AG04450 (cell line): ENCODE measurements around the gene PAX2. TPM values are rescaled to one million over a fixed set of nuclear protein-coding genes. Genes with fewer than 3 reads are reported as not detected.

ENCODE experiments used
- CTCF ChIA-PET: fragments of 300-600, 350-600 bp; formaldehyde crosslinking; extraction: SDS; loops from one replicate; lab custom pipeline; 2022; ENCODE audit warnings: antibody characterized with exemption, inconsistent platforms; lab: Charles Lee
- POLR2A ChIA-PET: fragments of 350-600 bp; formaldehyde crosslinking; extraction: SDS; loops from one replicate; lab custom pipeline; 2021; ENCODE audit warnings: antibody characterized with exemption, inconsistent platforms; lab: Yijun Ruan, JAX
- DNase-seq: peaks from one replicate; pipeline ENCODE4 v3.0.0-alpha.2; 2011; ENCODE audit warnings: low read depth, low spot score
- H3K27ac ChIP-seq: one replicate; pipeline ENCODE4 v1.5.1; 2012; ENCODE audit warnings: low read depth, low read length, control low read depth
- H3K27me3 ChIP-seq: one replicate; pipeline ENCODE4 v1.6.0; 2012; ENCODE audit warnings: low read length; ENCODE audit not compliant: control insufficient read depth, insufficient read depth
- H3K4me3 ChIP-seq: 2 replicates; pipeline ENCODE4 v1.5.1; 2011; ENCODE audit warnings: mild to moderate bottlenecking, low read depth, low read length, control low read depth
- H3K9me3 ChIP-seq: 2 replicates; pipeline ENCODE4 v1.5.1; 2012; ENCODE audit warnings: low read length; ENCODE audit not compliant: control insufficient read depth, insufficient read depth
- CTCF ChIP-seq: IDR thresholded peaks from 2 replicates; pipeline ENCODE4 v1.5.1; 2011; ENCODE audit warnings: low read depth, low read length, control low read depth, inconsistent platforms
- polyA plus RNA-seq: library from polyadenylated mRNA; depleted of rRNA; stranded (reverse); fragments of >200 nt; gene quantifications from 2 replicates; pipeline ENCODE4 v1.2.3, GENCODE V29; 2011

Gene PAX2
- polyA plus RNA-seq, 1 experiment: not detected

DNA sequence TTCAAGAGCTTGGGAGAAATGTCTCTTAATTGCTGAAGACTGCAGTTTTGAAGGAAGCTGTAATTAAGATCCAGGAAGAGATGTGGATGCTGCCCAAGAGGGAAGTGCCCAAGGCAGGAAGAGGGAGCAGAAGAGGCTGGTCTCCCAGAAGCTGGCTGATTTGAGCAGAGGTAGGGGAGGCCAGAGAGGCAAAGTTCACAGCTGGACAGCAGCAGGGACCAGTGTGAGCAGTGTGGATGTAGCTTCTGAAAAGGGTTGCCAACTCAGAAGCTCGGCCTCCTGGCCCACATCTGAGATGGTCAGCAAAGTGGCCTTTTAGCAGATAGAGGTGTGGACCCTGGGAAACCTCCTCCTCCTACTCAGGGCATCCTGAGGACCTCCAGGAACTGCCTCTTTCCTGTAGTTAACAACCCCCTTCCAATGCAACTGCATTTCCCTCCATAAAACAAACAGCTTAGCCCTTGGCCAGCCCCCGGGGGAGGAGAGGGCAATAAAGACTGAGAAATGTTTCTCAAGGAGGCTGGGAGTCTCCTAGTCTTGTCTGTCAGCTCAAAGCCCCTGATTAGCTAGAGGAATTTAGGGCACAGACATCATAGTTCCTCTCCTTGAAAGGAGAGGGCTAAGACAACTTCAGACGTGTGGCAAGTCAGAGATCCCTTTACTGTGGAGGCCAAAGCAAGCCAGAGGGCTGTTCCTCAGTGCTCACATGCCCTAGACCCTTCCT is 69.5 kb downstream of the PAX2 start:
- POLR2A ChIA-PET: no interaction called here
- Histone ChIP-seq H3K9me3 (no peaks in the 10 kb centered on the region), H3K4me3 (no peak overlapping the region), H3K27me3 (peaks cover 48% of the 10 kb centered on the region), H3K27ac (no peak overlapping the region)
- no peak for DNase-seq
- CTCF ChIA-PET: no interaction called here
- no peak for TF ChIP-seq CTCF

DNA sequence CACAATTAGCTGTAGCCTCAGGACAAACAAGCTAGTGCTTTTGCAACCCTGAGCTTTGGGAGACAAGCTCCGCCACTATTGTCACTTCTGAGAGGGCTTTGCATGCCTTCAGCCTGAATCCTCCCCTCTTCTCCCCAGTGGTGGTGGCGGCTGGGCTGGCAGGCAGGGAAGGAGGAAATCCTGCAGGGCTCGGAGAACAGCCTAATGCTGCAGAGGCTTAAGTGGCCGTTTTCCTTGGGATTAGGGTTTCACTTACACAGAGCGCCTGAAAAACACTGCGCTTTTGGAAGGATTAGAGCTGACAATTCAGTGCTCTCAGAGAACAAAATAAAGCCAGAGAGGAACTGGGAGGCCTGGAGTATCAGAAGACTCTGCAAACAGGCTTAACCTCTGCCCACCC is 71.3 kb downstream of the PAX2 start:
- POLR2A ChIA-PET: no interaction called here
- Histone ChIP-seq H3K9me3 (no peaks in the 10 kb centered on the region), H3K27me3 (peaks cover 49% of the 10 kb centered on the region), H3K27ac (no peak overlapping the region), H3K4me3 (no peak overlapping the region)
- CTCF ChIA-PET: no interaction called here
- TF ChIP-seq CTCF: no peak
- no peak for DNase-seq

- H3K4me3 ChIP-seq: no peak overlapping the region
- H3K9me3 ChIP-seq: no peaks in the 10 kb centered on the region
- no peak overlapping the region for H3K27ac ChIP-seq
- no peak for TF ChIP-seq CTCF
- DNase-seq: no peak
- POLR2A ChIA-PET: no interaction called here
- CTCF ChIA-PET: no interaction called here
- H3K27me3 ChIP-seq: peaks cover 49% of the 10 kb centered on the region
These were observed 72.0 kb downstream of the PAX2 start for GRCh38 chr10:100817268-100817839.

DNA sequence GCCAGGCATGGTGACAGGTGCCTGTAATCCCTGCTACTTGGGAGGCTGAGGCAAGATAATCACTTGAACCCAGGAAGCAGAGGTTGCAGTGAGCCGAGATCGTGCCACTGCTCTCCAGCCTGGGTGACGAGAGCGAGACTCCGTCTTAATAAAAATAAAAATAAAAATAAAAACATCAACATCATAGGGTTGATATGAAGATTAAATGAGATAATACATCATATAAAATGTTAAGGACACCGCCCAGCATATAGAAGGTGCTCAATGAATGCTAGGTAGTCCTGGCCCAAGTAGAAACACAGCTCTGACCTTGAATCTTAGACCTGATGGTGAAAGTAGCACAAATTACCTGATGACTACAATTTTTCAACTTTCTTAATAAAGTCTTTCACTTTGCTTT is 74.0 kb downstream of the PAX2 start:
- no peak for DNase-seq
- ChIA-PET POLR2A (no interaction called here), CTCF (no interaction called here)
- TF ChIP-seq CTCF: no peak
- H3K27ac ChIP-seq: no peak overlapping the region
- H3K27me3 ChIP-seq: peaks cover 55% of the 10 kb centered on the region
- H3K4me3 ChIP-seq: no peak overlapping the region
- no peaks in the 10 kb centered on the region for H3K9me3 ChIP-seq

- no peak for TF ChIP-seq CTCF
- Histone ChIP-seq H3K9me3 (no peaks in the 10 kb centered on the region; the same call in 1 of the 2 replicates), H3K27me3 (peaks cover 60% of the 10 kb centered on the region), H3K27ac (no peak overlapping the region), H3K4me3 (no peak overlapping the region)
- POLR2A ChIA-PET: no interaction called here
- CTCF ChIA-PET: no interaction called here
- DNase-seq: no peak
These were observed 77.8 kb downstream of the PAX2 start for GRCh38 chr10:100823194-100823593.
